ENCODE results near the gene COG8. TPM values are rescaled to one million over a fixed set of nuclear protein-coding genes. Genes with fewer than 3 reads are reported as not detected.

Gene COG8
- total and polyA plus RNA-seq, 2 of the 8 experiments (the other 6 are each of a cell fraction or from before 2014, with no cell fraction given): 49.1 to 55.6 TPM

DNA sequence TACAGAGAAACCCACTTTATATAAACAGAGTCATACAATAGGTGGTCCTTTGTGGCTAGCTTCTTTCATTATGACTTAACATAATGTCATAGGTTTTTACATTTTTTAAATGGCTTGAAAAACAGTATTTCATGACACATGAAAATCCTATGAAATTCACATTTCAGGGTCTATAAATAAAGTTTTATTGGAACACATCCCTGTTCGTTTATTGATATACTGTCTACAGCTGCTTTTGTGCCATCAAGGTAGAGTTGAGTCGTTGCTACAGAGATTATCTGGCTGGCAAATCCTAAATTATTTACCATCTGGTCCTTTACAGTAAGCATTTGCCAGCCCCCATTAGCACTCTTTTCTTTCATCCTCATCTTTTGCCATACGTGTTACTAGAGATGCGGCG, 25.9 kb downstream of the COG8 start (continued):
- TF ChIP-seq, protein P1, sequence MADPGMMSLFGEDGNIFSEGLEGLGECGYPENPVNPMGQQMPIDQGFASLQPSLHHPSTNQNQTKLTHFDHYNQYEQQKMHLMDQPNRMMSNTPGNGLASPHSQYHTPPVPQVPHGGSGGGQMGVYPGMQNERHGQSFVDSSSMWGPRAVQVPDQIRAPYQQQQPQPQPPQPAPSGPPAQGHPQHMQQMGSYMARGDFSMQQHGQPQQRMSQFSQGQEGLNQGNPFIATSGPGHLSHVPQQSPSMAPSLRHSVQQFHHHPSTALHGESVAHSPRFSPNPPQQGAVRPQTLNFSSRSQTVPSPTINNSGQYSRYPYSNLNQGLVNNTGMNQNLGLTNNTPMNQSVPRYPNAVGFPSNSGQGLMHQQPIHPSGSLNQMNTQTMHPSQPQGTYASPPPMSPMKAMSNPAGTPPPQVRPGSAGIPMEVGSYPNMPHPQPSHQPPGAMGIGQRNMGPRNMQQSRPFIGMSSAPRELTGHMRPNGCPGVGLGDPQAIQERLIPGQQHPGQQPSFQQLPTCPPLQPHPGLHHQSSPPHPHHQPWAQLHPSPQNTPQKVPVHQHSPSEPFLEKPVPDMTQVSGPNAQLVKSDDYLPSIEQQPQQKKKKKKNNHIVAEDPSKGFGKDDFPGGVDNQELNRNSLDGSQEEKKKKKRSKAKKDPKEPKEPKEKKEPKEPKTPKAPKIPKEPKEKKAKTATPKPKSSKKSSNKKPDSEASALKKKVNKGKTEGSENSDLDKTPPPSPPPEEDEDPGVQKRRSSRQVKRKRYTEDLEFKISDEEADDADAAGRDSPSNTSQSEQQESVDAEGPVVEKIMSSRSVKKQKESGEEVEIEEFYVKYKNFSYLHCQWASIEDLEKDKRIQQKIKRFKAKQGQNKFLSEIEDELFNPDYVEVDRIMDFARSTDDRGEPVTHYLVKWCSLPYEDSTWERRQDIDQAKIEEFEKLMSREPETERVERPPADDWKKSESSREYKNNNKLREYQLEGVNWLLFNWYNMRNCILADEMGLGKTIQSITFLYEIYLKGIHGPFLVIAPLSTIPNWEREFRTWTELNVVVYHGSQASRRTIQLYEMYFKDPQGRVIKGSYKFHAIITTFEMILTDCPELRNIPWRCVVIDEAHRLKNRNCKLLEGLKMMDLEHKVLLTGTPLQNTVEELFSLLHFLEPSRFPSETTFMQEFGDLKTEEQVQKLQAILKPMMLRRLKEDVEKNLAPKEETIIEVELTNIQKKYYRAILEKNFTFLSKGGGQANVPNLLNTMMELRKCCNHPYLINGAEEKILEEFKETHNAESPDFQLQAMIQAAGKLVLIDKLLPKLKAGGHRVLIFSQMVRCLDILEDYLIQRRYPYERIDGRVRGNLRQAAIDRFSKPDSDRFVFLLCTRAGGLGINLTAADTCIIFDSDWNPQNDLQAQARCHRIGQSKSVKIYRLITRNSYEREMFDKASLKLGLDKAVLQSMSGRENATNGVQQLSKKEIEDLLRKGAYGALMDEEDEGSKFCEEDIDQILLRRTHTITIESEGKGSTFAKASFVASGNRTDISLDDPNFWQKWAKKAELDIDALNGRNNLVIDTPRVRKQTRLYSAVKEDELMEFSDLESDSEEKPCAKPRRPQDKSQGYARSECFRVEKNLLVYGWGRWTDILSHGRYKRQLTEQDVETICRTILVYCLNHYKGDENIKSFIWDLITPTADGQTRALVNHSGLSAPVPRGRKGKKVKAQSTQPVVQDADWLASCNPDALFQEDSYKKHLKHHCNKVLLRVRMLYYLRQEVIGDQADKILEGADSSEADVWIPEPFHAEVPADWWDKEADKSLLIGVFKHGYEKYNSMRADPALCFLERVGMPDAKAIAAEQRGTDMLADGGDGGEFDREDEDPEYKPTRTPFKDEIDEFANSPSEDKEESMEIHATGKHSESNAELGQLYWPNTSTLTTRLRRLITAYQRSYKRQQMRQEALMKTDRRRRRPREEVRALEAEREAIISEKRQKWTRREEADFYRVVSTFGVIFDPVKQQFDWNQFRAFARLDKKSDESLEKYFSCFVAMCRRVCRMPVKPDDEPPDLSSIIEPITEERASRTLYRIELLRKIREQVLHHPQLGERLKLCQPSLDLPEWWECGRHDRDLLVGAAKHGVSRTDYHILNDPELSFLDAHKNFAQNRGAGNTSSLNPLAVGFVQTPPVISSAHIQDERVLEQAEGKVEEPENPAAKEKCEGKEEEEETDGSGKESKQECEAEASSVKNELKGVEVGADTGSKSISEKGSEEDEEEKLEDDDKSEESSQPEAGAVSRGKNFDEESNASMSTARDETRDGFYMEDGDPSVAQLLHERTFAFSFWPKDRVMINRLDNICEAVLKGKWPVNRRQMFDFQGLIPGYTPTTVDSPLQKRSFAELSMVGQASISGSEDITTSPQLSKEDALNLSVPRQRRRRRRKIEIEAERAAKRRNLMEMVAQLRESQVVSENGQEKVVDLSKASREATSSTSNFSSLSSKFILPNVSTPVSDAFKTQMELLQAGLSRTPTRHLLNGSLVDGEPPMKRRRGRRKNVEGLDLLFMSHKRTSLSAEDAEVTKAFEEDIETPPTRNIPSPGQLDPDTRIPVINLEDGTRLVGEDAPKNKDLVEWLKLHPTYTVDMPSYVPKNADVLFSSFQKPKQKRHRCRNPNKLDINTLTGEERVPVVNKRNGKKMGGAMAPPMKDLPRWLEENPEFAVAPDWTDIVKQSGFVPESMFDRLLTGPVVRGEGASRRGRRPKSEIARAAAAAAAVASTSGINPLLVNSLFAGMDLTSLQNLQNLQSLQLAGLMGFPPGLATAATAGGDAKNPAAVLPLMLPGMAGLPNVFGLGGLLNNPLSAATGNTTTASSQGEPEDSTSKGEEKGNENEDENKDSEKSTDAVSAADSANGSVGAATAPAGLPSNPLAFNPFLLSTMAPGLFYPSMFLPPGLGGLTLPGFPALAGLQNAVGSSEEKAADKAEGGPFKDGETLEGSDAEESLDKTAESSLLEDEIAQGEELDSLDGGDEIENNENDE (IDR thresholded peaks at IDR 0.05; ENCODE audit: insufficient replicate concordance, low read length): no peak
- TF ChIP-seq NANOG (IDR thresholded peaks at IDR 0.05; ENCODE audit: insufficient read depth, low read depth, low read length, poor library complexity, severe bottlenecking): no peak
- TF ChIP-seq BRCA1 (IDR thresholded peaks at IDR 0.05; ENCODE audit: low read depth, low read length): no peak
- TF ChIP-seq SRF (IDR thresholded peaks at IDR 0.05; ENCODE audit: low read depth, low read length): no peak
- no peak for TF ChIP-seq SUZ12 (IDR thresholded peaks at IDR 0.05; ENCODE audit: low read length)
- TF ChIP-seq HDAC6 (IDR thresholded peaks at IDR 0.05; ENCODE audit: low read depth, low read length): no peak
- TF ChIP-seq, protein P2, sequence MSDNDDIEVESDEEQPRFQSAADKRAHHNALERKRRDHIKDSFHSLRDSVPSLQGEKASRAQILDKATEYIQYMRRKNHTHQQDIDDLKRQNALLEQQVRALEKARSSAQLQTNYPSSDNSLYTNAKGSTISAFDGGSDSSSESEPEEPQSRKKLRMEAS (IDR thresholded peaks at IDR 0.05): no peak
- no peak for TF ChIP-seq BCL11A (IDR thresholded peaks at IDR 0.05; ENCODE audit: low read depth in 2 of 2, low read length in 2 of 2)
